ENCODE measurements around the gene SFSWAP. TPM values are rescaled to one million over a fixed set of nuclear protein-coding genes. Genes with fewer than 3 reads are reported as not detected.
"Not testable (repeated sequence)": the region's sequence is repeated elsewhere in the genome, so short reads cannot be mapped to it uniquely, and the experiment has no call there.

Gene SFSWAP
- 10 to 100 TPM; 45.9 to 66.2 (median 55.4) TPM for total RNA-seq

- Histone ChIP-seq H3K9me3 (no peaks in the 10 kb centered on the region), H3K36me3 (peaks cover 0 to 19% (median 9%) of the 10 kb centered on the region in 4 donors), H3K4me1 (peaks cover 10 to 22% (median 19%) of the 10 kb centered on the region in 4 donors), H3K27me3 (no peaks in the 10 kb centered on the region), H3K27ac (peak within 1 kb of the TSS; percentile 85 to 91 (median 90)), H3K4me3 (peak within 1 kb of the TSS; percentile 80 to 94 (median 87))
- DNase-seq = peak; percentile 75
- intact Hi-C loops (cut with DNase I; ENCODE audit: low total_unique reads) (no loop called here), in situ Hi-C loops (cut with MboI; ENCODE audit: low pct_ligation_motif_present in 1 of 4, low pct_unique_long_range_greater_than_20kb in 1 of 4, low sequenced_read_pairs in 3 of 4) (no loop called here)
- 1% methylated on average over 81 of the region's 90 CpGs; no CpG with 5 or more reads in 1 of the 2 donors for WGBS, 2 donors (ENCODE audit: low coverage in 1 of 2)
- TF ChIP-seq POLR2A (IDR thresholded peaks at IDR 0.05) = peak; percentile 80
- peak in 1 of 5 experiments; percentile 20 for TF ChIP-seq CTCF (IDR thresholded peaks at IDR 0.05)
- no peak for TF ChIP-seq EP300 (IDR thresholded peaks at IDR 0.05; ENCODE audit: low read depth)
- TF ChIP-seq POLR2AphosphoS5 (IDR thresholded peaks at IDR 0.05) = peak; percentile 68 to 85 (median 83)
Measured at GRCh38 chr12:131710464-131711457, at the start of gene SFSWAP. SFSWAP (plus strand) TSS chr12:131711090; CDS start chr12:131711230, 140 bp downstream.

GRCh38 chr12:131661170-131661985 lies 49.5 kb upstream of the SFSWAP start:
- not testable (repeated sequence) for DNase-seq

GRCh38 chr12:131661986-131662288 lies 49.0 kb upstream of the SFSWAP start:
- no CpG with 5 or more reads among the region's 28 CpGs for WGBS, 2 donors (ENCODE audit: low coverage in 1 of 2)
- H3K27ac ChIP-seq; intact Hi-C loops (cut with DNase I; ENCODE audit: low total_unique reads); H3K4me1 ChIP-seq; DNase-seq; H3K36me3 ChIP-seq; in situ Hi-C loops (cut with MboI; ENCODE audit: low pct_ligation_motif_present in 1 of 4, low pct_unique_long_range_greater_than_20kb in 1 of 4, low sequenced_read_pairs in 3 of 4); H3K9me3 ChIP-seq; H3K4me3 ChIP-seq: not testable (repeated sequence)
- H3K27me3 ChIP-seq = peaks cover 13% of the 10 kb centered on the region

More at GRCh38 chr12:131661170-131661985, 49.5 kb upstream of the SFSWAP start:
- intact Hi-C loops (cut with DNase I; ENCODE audit: low total_unique reads); H3K27ac ChIP-seq; H3K4me1 ChIP-seq; in situ Hi-C loops (cut with MboI; ENCODE audit: low pct_ligation_motif_present in 1 of 4, low pct_unique_long_range_greater_than_20kb in 1 of 4, low sequenced_read_pairs in 3 of 4); H3K9me3 ChIP-seq; H3K36me3 ChIP-seq: not testable (repeated sequence)
- Histone ChIP-seq H3K27me3 (peaks cover 13% of the 10 kb centered on the region), H3K4me3 (peak overlapping the region in 1 of 4 donors; percentile 17)
- WGBS, 2 donors (ENCODE audit: low coverage in 1 of 2) = 55% methylated on average over 4 of the region's 78 CpGs; no CpG with 5 or more reads in 1 of the 2 donors

GRCh38 chr12:131662346-131662745 lies 48.5 kb upstream of the SFSWAP start:
- H3K4me1 ChIP-seq; H3K9me3 ChIP-seq; H3K27ac ChIP-seq; intact Hi-C loops (cut with DNase I; ENCODE audit: low total_unique reads); H3K4me3 ChIP-seq; DNase-seq; in situ Hi-C loops (cut with MboI; ENCODE audit: low pct_ligation_motif_present in 1 of 4, low pct_unique_long_range_greater_than_20kb in 1 of 4, low sequenced_read_pairs in 3 of 4); H3K36me3 ChIP-seq: not testable (repeated sequence)
- H3K27me3 ChIP-seq = peaks cover 13% of the 10 kb centered on the region
- WGBS, 2 donors (ENCODE audit: low coverage in 1 of 2) = 54 to 69% methylated on average over 4 to 10 of the region's 10 CpGs

GRCh38 chr12:131665666-131666065 lies 45.2 kb upstream of the SFSWAP start:
- intact Hi-C loops (cut with DNase I; ENCODE audit: low total_unique reads); DNase-seq; H3K9me3 ChIP-seq; H3K36me3 ChIP-seq; H3K27ac ChIP-seq; H3K4me3 ChIP-seq; in situ Hi-C loops (cut with MboI; ENCODE audit: low pct_ligation_motif_present in 1 of 4, low pct_unique_long_range_greater_than_20kb in 1 of 4, low sequenced_read_pairs in 3 of 4); H3K4me1 ChIP-seq: not testable (repeated sequence)
- 78% methylated on average over 12 of the region's 17 CpGs; no CpG with 5 or more reads in 1 of the 2 donors for WGBS, 2 donors (ENCODE audit: low coverage in 1 of 2)
- peaks cover 18% of the 10 kb centered on the region for H3K27me3 ChIP-seq

GRCh38 chr12:131666486-131666885 lies 44.4 kb upstream of the SFSWAP start:
- 70 to 72% methylated on average over 3 of the region's 12 CpGs for whole genome bisulfite sequencing, 2 donors (ENCODE audit: low coverage in 1 of 2)
- not testable (repeated sequence) for H3K4me1 ChIP-seq

GRCh38 chr12:131666978-131667601 lies 43.8 kb upstream of the SFSWAP start:
- H3K4me1 ChIP-seq; DNase-seq; in situ Hi-C loops (cut with MboI; ENCODE audit: low pct_ligation_motif_present in 1 of 4, low pct_unique_long_range_greater_than_20kb in 1 of 4, low sequenced_read_pairs in 3 of 4); H3K9me3 ChIP-seq; H3K36me3 ChIP-seq; intact Hi-C loops (cut with DNase I; ENCODE audit: low total_unique reads); H3K4me3 ChIP-seq; H3K27ac ChIP-seq: not testable (repeated sequence)
- H3K27me3 ChIP-seq = peaks cover 18% of the 10 kb centered on the region
- 62 to 77% methylated on average over 4 to 11 of the region's 12 CpGs for WGBS, 2 donors (ENCODE audit: low coverage in 1 of 2)

More at GRCh38 chr12:131666486-131666885, 44.4 kb upstream of the SFSWAP start:
- H3K27me3 ChIP-seq = peaks cover 18% of the 10 kb centered on the region
- H3K27ac ChIP-seq; H3K4me3 ChIP-seq; H3K36me3 ChIP-seq; intact Hi-C loops (cut with DNase I; ENCODE audit: low total_unique reads); in situ Hi-C loops (cut with MboI; ENCODE audit: low pct_ligation_motif_present in 1 of 4, low pct_unique_long_range_greater_than_20kb in 1 of 4, low sequenced_read_pairs in 3 of 4); H3K9me3 ChIP-seq; DNase-seq: not testable (repeated sequence)

All from transverse colon (tissue), 4 donors.